Fibroblast of skin of left biceps (primary cell): Measurements from ENCODE around the gene GSTT4.
A peak's percentile ranks its signal among the peaks of the same experiment; 100 is the strongest.
"Not testable (repeated sequence)": the region's sequence is repeated elsewhere in the genome, so short reads cannot be mapped to it uniquely, and the experiment has no call there.

Experiments
- DNase-seq, 2 experiments: peaks; one replicate each; pipeline ENCODE4 v3.0.0-alpha.2; 2013; ENCODE audit warnings: low read depth in 2 of 2

Gene GSTT4

GRCh38 chr22:23989583-23990244 lies 15.5 kb downstream of the GSTT4 start:
- DNase-seq: not testable (repeated sequence)

- not testable (repeated sequence) for DNase-seq
These were observed 18.6 kb downstream of the GSTT4 start for GRCh38 chr22:23986538-23987178.

- not testable (repeated sequence) for DNase-seq
These were observed 19.2 kb downstream of the GSTT4 start for GRCh38 chr22:23986089-23986488.

- DNase-seq: no peak
These were observed 20.8 kb downstream of the GSTT4 start for GRCh38 chr22:23984430-23984829.

GRCh38 chr22:23980567-23980966 lies 24.7 kb downstream of the GSTT4 start:
- not testable (repeated sequence) for DNase-seq

GRCh38 chr22:23979557-23980240 lies 25.6 kb downstream of the GSTT4 start, which contains the start of gene GSTT2:
Gene GSTT2, plus strand, starts transcription at chr22:23980134.
- DNase-seq: not testable (repeated sequence)

- DNase-seq: not testable (repeated sequence)
These were observed 27.9 kb downstream of the GSTT4 start for GRCh38 chr22:23977304-23977703.

GRCh38 chr22:23974836-23975352 lies 30.4 kb downstream of the GSTT4 start:
- not testable (repeated sequence) for DNase-seq

GRCh38 chr22:23974345-23974744 lies 30.9 kb downstream of the GSTT4 start, which contains the start of gene DDT:
Gene DDT, minus strand, starts transcription at chr22:23974441. Its CDS starts 27 bp downstream, at chr22:23974414.
- DNase-seq: not testable (repeated sequence)

- DNase-seq: not testable (repeated sequence)
These were observed 33.3 kb downstream of the GSTT4 start for GRCh38 chr22:23971927-23972326.

- no peak for DNase-seq
These were observed 34.3 kb downstream of the GSTT4 start for GRCh38 chr22:23970816-23971486.

GRCh38 chr22:23970201-23970641 lies 35.0 kb downstream of the GSTT4 start:
- no peak for DNase-seq

- no peak for DNase-seq
These were observed 36.2 kb downstream of the GSTT4 start for GRCh38 chr22:23969071-23969470.

GRCh38 chr22:23966568-23966967 lies 38.7 kb downstream of the GSTT4 start, which contains the start of gene DDTL:
Gene DDTL, plus strand, starts transcription at chr22:23966888. Its CDS starts 27 bp downstream, at chr22:23966915.
- not testable (repeated sequence) for DNase-seq

GRCh38 chr22:23966094-23966493 lies 39.2 kb downstream of the GSTT4 start:
- not testable (repeated sequence) for DNase-seq

GRCh38 chr22:23961084-23961771 lies 44.0 kb downstream of the GSTT4 start, which contains the start of gene GSTT2B:
Gene GSTT2B, minus strand, starts transcription at chr22:23961195. Its CDS starts 64 bp downstream, at chr22:23961131.
- not testable (repeated sequence) for DNase-seq

- peak; percentile 7 to 12 for DNase-seq
These were observed 48.9 kb downstream of the GSTT4 start for GRCh38 chr22:23956301-23956900.

GRCh38 chr22:23955886-23956285 lies 49.4 kb downstream of the GSTT4 start:
- DNase-seq: not testable (repeated sequence)

- not testable (repeated sequence) for DNase-seq
These were observed 50.3 kb downstream of the GSTT4 start for GRCh38 chr22:23954991-23955305.

- DNase-seq: not testable (repeated sequence)
These were observed 50.9 kb downstream of the GSTT4 start for GRCh38 chr22:23954193-23954990.
